Measurements from ENCODE around the gene TANK. TPM values are rescaled to one million over a fixed set of nuclear protein-coding genes. Genes with fewer than 3 reads are reported as not detected.

TANK gene
- total and polyA plus RNA-seq, 4 experiments from 2014 or later: 76.3 to 91.2 (median 88.4) TPM

Other genes with a start within 250 kb of the TANK start
- 10 to 100 TPM; 14.1 to 20.0 TPM for gene PSMD14, start 148.0 kb downstream of the TANK start, total RNA-seq
- gene PSMD14, start 148.0 kb downstream of the TANK start, polyA plus RNA-seq: 10 to 100 TPM; 50.9 to 95.4 TPM

Data from CD4-positive, alpha-beta memory T cell (primary cell).